ENCODE results near the gene BANP. TPM values are rescaled to one million over a fixed set of nuclear protein-coding genes. Genes with fewer than 3 reads are reported as not detected.

Gene BANP
- total RNA-seq, 5 donors from 2014 or later (not counting 1 experiment from before 2014, with no cell fraction given), result 57.1 to 81.9 (median 69.4) TPM

- H3K4me1 ChIP-seq (ENCODE audit: control insufficient read depth in 1 of 2, extremely low read depth in 1 of 2, insufficient read depth in 2 of 2, low read length in 2 of 2), result peaks cover 26 to 70% of the 10 kb centered on the region in 2 experiments
- POLR2A ChIA-PET, result no interaction called here
- CTCF ChIA-PET, result no interaction called here
- peak overlapping the region in 1 of 3 donors; percentile 89 for H3K4me3 Mint-ChIP-seq
- peaks cover 15% of the 10 kb centered on the region for H3K36me3 Mint-ChIP-seq
- H3K4me1 Mint-ChIP-seq, result peaks cover 85 to 92% (median 92%) of the 10 kb centered on the region in 3 donors
- no peak overlapping the region for H3K4me3 ChIP-seq (ENCODE audit: control insufficient read depth in 1 of 2, extremely low read depth in 1 of 2, low read length in 1 of 2)
- H3K27me3 ChIP-seq (replicated peaks in 1 of 2; ENCODE audit: control insufficient read depth in 2 of 2, extremely low read depth in 1 of 2, insufficient read depth in 2 of 2, low read length in 1 of 2), result no peaks in the 10 kb centered on the region
- no peak overlapping the region for H3K27ac ChIP-seq (ENCODE audit: low read length)
- no peak for ATAC-seq (replicated peaks in 1 of 4)
- H3K9me3 Mint-ChIP-seq, result no peaks in the 10 kb centered on the region
- no peak overlapping the region for H3K27ac Mint-ChIP-seq
- DNase-seq, result no peak
- peaks cover 6 to 9% of the 10 kb centered on the region in 2 donors for H3K36me3 ChIP-seq (ENCODE audit: control insufficient read depth in 2 of 2, extremely low read depth in 1 of 2, insufficient read depth in 1 of 2, low read length in 1 of 2)
- H3K27me3 Mint-ChIP-seq, result no peaks in the 10 kb centered on the region
- WGBS (ENCODE audit: insufficient coverage), result 95% methylated on average over 4 of the region's 8 CpGs
- no peaks in the 10 kb centered on the region for H3K9me3 ChIP-seq
These were observed 9.6 kb downstream of the BANP start for GRCh38 chr16:87960852-87961251.

GRCh38 chr16:87961623-87962022 is 10.4 kb downstream of the BANP start:
- Histone ChIP-seq H3K36me3 (ENCODE audit: control insufficient read depth in 2 of 2, extremely low read depth in 1 of 2, insufficient read depth in 1 of 2, low read length in 1 of 2) (peaks cover 6 to 9% of the 10 kb centered on the region in 2 donors), H3K9me3 (no peaks in the 10 kb centered on the region), H3K4me3 (ENCODE audit: control insufficient read depth in 1 of 2, extremely low read depth in 1 of 2, low read length in 1 of 2) (no peak overlapping the region), H3K27ac (ENCODE audit: low read length) (no peak overlapping the region), H3K27me3 (replicated peaks in 1 of 2; ENCODE audit: control insufficient read depth in 2 of 2, extremely low read depth in 1 of 2, insufficient read depth in 2 of 2, low read length in 1 of 2) (no peaks in the 10 kb centered on the region), H3K4me1 (ENCODE audit: control insufficient read depth in 1 of 2, extremely low read depth in 1 of 2, insufficient read depth in 2 of 2, low read length in 2 of 2) (peaks cover 26 to 68% of the 10 kb centered on the region in 2 experiments)
- DNase-seq (no peak), ATAC-seq (replicated peaks in 1 of 4) (no peak)
- no peak overlapping the region for H3K27ac Mint-ChIP-seq
- H3K4me3 Mint-ChIP-seq, result no peak overlapping the region
- POLR2A ChIA-PET, result interaction anchor here in 1 of 2 donors (0.6 kb wide), 1 partner anchor 113 kb away, joined by 4 read pairs; no protein-coding TSS in a partner anchor
- peaks cover 15% of the 10 kb centered on the region for H3K36me3 Mint-ChIP-seq
- H3K27me3 Mint-ChIP-seq, result no peaks in the 10 kb centered on the region
- WGBS (ENCODE audit: insufficient coverage), result 100% methylated on average over 1 of the region's 4 CpGs
- H3K4me1 Mint-ChIP-seq, result peaks cover 85 to 92% (median 92%) of the 10 kb centered on the region in 3 donors
- H3K9me3 Mint-ChIP-seq, result no peaks in the 10 kb centered on the region
- CTCF ChIA-PET, result no interaction called here

GRCh38 chr16:87963400-87963799 is 12.2 kb downstream of the BANP start:
- POLR2A ChIA-PET, result interaction anchor here in 1 of 2 donors (0.5 kb wide), 1 partner anchor 199 kb away, joined by 10 read pairs; no protein-coding TSS in a partner anchor
- H3K4me3 Mint-ChIP-seq, result peak overlapping the region in 2 of 3 donors; percentile 55 to 63
- CTCF ChIA-PET, result interaction anchor here in 1 of 2 donors (1.7 kb wide), 1 partner anchor 12 kb away, joined by 4 read pairs; the partner anchor contains the start of gene BANP

GRCh38 chr16:87964049-87964659 is 12.9 kb downstream of the BANP start:
- Mint-ChIP-seq H3K27ac (peak overlapping the region; percentile 52 to 79), H3K36me3 (peaks cover 5% of the 10 kb centered on the region), H3K27me3 (no peaks in the 10 kb centered on the region), H3K4me1 (peaks cover 75 to 81% (median 75%) of the 10 kb centered on the region in 3 donors), H3K4me3 (peak overlapping the region in 1 of 3 donors; percentile 63), H3K9me3 (no peaks in the 10 kb centered on the region)
- Histone ChIP-seq H3K36me3 (ENCODE audit: control insufficient read depth in 2 of 2, extremely low read depth in 1 of 2, insufficient read depth in 1 of 2, low read length in 1 of 2) (peaks cover 0 to 6% of the 10 kb centered on the region in 2 donors), H3K27me3 (replicated peaks in 1 of 2; ENCODE audit: control insufficient read depth in 2 of 2, extremely low read depth in 1 of 2, insufficient read depth in 2 of 2, low read length in 1 of 2) (no peaks in the 10 kb centered on the region), H3K4me1 (ENCODE audit: control insufficient read depth in 1 of 2, extremely low read depth in 1 of 2, insufficient read depth in 2 of 2, low read length in 2 of 2) (peaks cover 16 to 52% of the 10 kb centered on the region in 2 experiments), H3K27ac (ENCODE audit: low read length) (peak overlapping the region; percentile 8), H3K4me3 (ENCODE audit: control insufficient read depth in 1 of 2, extremely low read depth in 1 of 2, low read length in 1 of 2) (no peak overlapping the region), H3K9me3 (no peaks in the 10 kb centered on the region)
- ChIA-PET CTCF (interaction anchor here in 1 of 2 donors (1.7 kb wide), 1 partner anchor 13 kb away, joined by 4 read pairs; the partner anchor contains the start of gene BANP), POLR2A (interaction anchor here in 1 of 2 donors (0.5 kb wide), 1 partner anchor 199 kb away, joined by 10 read pairs; no protein-coding TSS in a partner anchor)
- DNase-seq (no peak), ATAC-seq (replicated peaks in 1 of 4) (no peak)
- WGBS (ENCODE audit: insufficient coverage), result 94% methylated on average over 18 of the region's 19 CpGs

More at GRCh38 chr16:87963400-87963799, 12.2 kb downstream of the BANP start:
- Histone ChIP-seq H3K9me3 (no peaks in the 10 kb centered on the region), H3K27ac (ENCODE audit: low read length) (peak overlapping the region; percentile 8), H3K27me3 (replicated peaks in 1 of 2; ENCODE audit: control insufficient read depth in 2 of 2, extremely low read depth in 1 of 2, insufficient read depth in 2 of 2, low read length in 1 of 2) (no peaks in the 10 kb centered on the region), H3K4me1 (ENCODE audit: control insufficient read depth in 1 of 2, extremely low read depth in 1 of 2, insufficient read depth in 2 of 2, low read length in 2 of 2) (peaks cover 19 to 56% of the 10 kb centered on the region in 2 experiments), H3K4me3 (ENCODE audit: control insufficient read depth in 1 of 2, extremely low read depth in 1 of 2, low read length in 1 of 2) (no peak overlapping the region), H3K36me3 (ENCODE audit: control insufficient read depth in 2 of 2, extremely low read depth in 1 of 2, insufficient read depth in 1 of 2, low read length in 1 of 2) (peaks cover 5 to 6% of the 10 kb centered on the region in 2 donors)
- Mint-ChIP-seq H3K27ac (peak overlapping the region; percentile 16 to 79), H3K27me3 (no peaks in the 10 kb centered on the region), H3K9me3 (no peaks in the 10 kb centered on the region), H3K4me1 (peaks cover 75 to 81% (median 78%) of the 10 kb centered on the region in 3 donors), H3K36me3 (peaks cover 3% of the 10 kb centered on the region)
- peak; percentile 80 to 90 (median 88) for ATAC-seq (replicated peaks in 1 of 4)
- 4% methylated on average over 7 of the region's 9 CpGs for WGBS (ENCODE audit: insufficient coverage)
- peak in 33 of 35 experiments; percentile 26 to 69 (median 47) for DNase-seq

GRCh38 chr16:87965417-87965816 is 14.2 kb downstream of the BANP start:
- H3K27me3 Mint-ChIP-seq, result no peaks in the 10 kb centered on the region
- no peaks in the 10 kb centered on the region for H3K9me3 Mint-ChIP-seq
- peak overlapping the region in 1 of 3 donors; percentile 63 for H3K4me3 Mint-ChIP-seq
- CTCF ChIA-PET, result no interaction called here
- no peaks in the 10 kb centered on the region for H3K9me3 ChIP-seq
- H3K27ac Mint-ChIP-seq, result peak overlapping the region in 1 of 2 donors; percentile 71
- POLR2A ChIA-PET, result no interaction called here
- peaks cover 0 to 6% of the 10 kb centered on the region in 2 donors for H3K36me3 ChIP-seq (ENCODE audit: control insufficient read depth in 2 of 2, extremely low read depth in 1 of 2, insufficient read depth in 1 of 2, low read length in 1 of 2)
- H3K4me1 ChIP-seq (ENCODE audit: control insufficient read depth in 1 of 2, extremely low read depth in 1 of 2, insufficient read depth in 2 of 2, low read length in 2 of 2), result peaks cover 16 to 42% of the 10 kb centered on the region in 2 experiments
- peaks cover 72 to 77% (median 73%) of the 10 kb centered on the region in 3 donors for H3K4me1 Mint-ChIP-seq
- ATAC-seq (replicated peaks in 1 of 4), result no peak
- 100% methylated on average over 5 of the region's 11 CpGs for WGBS (ENCODE audit: insufficient coverage)
- no peaks in the 10 kb centered on the region for H3K27me3 ChIP-seq (replicated peaks in 1 of 2; ENCODE audit: control insufficient read depth in 2 of 2, extremely low read depth in 1 of 2, insufficient read depth in 2 of 2, low read length in 1 of 2)
- peaks cover 14% of the 10 kb centered on the region for H3K36me3 Mint-ChIP-seq
- no peak overlapping the region for H3K27ac ChIP-seq (ENCODE audit: low read length)
- DNase-seq, result no peak
- H3K4me3 ChIP-seq (ENCODE audit: control insufficient read depth in 1 of 2, extremely low read depth in 1 of 2, low read length in 1 of 2), result no peak overlapping the region

- ChIA-PET CTCF (no interaction called here), POLR2A (no interaction called here)
- Mint-ChIP-seq H3K4me1 (peaks cover 67 to 73% (median 68%) of the 10 kb centered on the region in 3 donors), H3K4me3 (peak overlapping the region in 1 of 3 donors; percentile 58), H3K9me3 (peaks cover 0 to 4% (median 3%) of the 10 kb centered on the region in 3 donors), H3K27me3 (no peaks in the 10 kb centered on the region), H3K27ac (peak overlapping the region; percentile 70 to 73), H3K36me3 (peaks cover 20% of the 10 kb centered on the region)
- ATAC-seq (replicated peaks in 1 of 4), result no peak
- DNase-seq, result no peak
- 71% methylated on average over 2 of the region's 5 CpGs for WGBS (ENCODE audit: insufficient coverage)
- H3K4me1 ChIP-seq (ENCODE audit: control insufficient read depth in 1 of 2, extremely low read depth in 1 of 2, insufficient read depth in 2 of 2, low read length in 2 of 2), result peaks cover 16 to 42% of the 10 kb centered on the region in 2 experiments
- peaks cover 0 to 7% of the 10 kb centered on the region in 2 donors for H3K36me3 ChIP-seq (ENCODE audit: control insufficient read depth in 2 of 2, extremely low read depth in 1 of 2, insufficient read depth in 1 of 2, low read length in 1 of 2)
- H3K27ac ChIP-seq (ENCODE audit: low read length), result no peak overlapping the region
- no peak overlapping the region for H3K4me3 ChIP-seq (ENCODE audit: control insufficient read depth in 1 of 2, extremely low read depth in 1 of 2, low read length in 1 of 2)
- no peaks in the 10 kb centered on the region for H3K27me3 ChIP-seq (replicated peaks in 1 of 2; ENCODE audit: control insufficient read depth in 2 of 2, extremely low read depth in 1 of 2, insufficient read depth in 2 of 2, low read length in 1 of 2)
- no peaks in the 10 kb centered on the region for H3K9me3 ChIP-seq
These were observed 14.9 kb downstream of the BANP start for GRCh38 chr16:87966064-87966645.
